ENCODE results near the gene BAHD1. TPM values are rescaled to one million over a fixed set of nuclear protein-coding genes. Genes with fewer than 3 reads are reported as not detected.

Gene BAHD1
- total and polyA plus RNA-seq, 2 experiments from 2014 or later = 11.2 to 40.1 TPM

GRCh38 chr15:40472171-40472727 is 31.5 kb downstream of the BAHD1 start:
- Mint-ChIP-seq H3K4me1 (peaks cover 37% of the 10 kb centered on the region), H3K27ac (no peak overlapping the region), H3K36me3 (ENCODE audit: low read depth) (peaks cover 9% of the 10 kb centered on the region), H3K9me3 (no peaks in the 10 kb centered on the region), H3K27me3 (ENCODE audit: insufficient read depth, low read depth, poor library complexity) (peaks cover 22% of the 10 kb centered on the region), H3K4me3 (peak overlapping the region; percentile 84)
- no peak for TF ChIP-seq EZH2 (IDR thresholded peaks at IDR 0.05; ENCODE audit: low read depth, unreplicated experiment)
- TF ChIP-seq, protein P1, sequence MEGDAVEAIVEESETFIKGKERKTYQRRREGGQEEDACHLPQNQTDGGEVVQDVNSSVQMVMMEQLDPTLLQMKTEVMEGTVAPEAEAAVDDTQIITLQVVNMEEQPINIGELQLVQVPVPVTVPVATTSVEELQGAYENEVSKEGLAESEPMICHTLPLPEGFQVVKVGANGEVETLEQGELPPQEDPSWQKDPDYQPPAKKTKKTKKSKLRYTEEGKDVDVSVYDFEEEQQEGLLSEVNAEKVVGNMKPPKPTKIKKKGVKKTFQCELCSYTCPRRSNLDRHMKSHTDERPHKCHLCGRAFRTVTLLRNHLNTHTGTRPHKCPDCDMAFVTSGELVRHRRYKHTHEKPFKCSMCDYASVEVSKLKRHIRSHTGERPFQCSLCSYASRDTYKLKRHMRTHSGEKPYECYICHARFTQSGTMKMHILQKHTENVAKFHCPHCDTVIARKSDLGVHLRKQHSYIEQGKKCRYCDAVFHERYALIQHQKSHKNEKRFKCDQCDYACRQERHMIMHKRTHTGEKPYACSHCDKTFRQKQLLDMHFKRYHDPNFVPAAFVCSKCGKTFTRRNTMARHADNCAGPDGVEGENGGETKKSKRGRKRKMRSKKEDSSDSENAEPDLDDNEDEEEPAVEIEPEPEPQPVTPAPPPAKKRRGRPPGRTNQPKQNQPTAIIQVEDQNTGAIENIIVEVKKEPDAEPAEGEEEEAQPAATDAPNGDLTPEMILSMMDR (conservative IDR thresholded peaks at IDR 0.05; ENCODE audit: low read depth in 2 of 2) = no peak
- no peak for TF ChIP-seq CREB1 (CRISPR knock-in tag; IDR thresholded peaks at IDR 0.05; ENCODE audit: low read depth)
- no peak for TF ChIP-seq ZNF114 (CRISPR knock-in tag; IDR thresholded peaks at IDR 0.05)
- no peak for TF ChIP-seq EZH2phosphoT487 (IDR thresholded peaks at IDR 0.05; ENCODE audit: unreplicated experiment)
- no peak for TF ChIP-seq POLR2AphosphoS5 (IDR thresholded peaks at IDR 0.05; ENCODE audit: low read depth)
- no peak for TF ChIP-seq ZNF331 (CRISPR knock-in tag; IDR thresholded peaks at IDR 0.05; ENCODE audit: low read depth)
- no peak for TF ChIP-seq NANOG (IDR thresholded peaks at IDR 0.05; ENCODE audit: borderline replicate concordance)
- TF ChIP-seq, protein P2, sequence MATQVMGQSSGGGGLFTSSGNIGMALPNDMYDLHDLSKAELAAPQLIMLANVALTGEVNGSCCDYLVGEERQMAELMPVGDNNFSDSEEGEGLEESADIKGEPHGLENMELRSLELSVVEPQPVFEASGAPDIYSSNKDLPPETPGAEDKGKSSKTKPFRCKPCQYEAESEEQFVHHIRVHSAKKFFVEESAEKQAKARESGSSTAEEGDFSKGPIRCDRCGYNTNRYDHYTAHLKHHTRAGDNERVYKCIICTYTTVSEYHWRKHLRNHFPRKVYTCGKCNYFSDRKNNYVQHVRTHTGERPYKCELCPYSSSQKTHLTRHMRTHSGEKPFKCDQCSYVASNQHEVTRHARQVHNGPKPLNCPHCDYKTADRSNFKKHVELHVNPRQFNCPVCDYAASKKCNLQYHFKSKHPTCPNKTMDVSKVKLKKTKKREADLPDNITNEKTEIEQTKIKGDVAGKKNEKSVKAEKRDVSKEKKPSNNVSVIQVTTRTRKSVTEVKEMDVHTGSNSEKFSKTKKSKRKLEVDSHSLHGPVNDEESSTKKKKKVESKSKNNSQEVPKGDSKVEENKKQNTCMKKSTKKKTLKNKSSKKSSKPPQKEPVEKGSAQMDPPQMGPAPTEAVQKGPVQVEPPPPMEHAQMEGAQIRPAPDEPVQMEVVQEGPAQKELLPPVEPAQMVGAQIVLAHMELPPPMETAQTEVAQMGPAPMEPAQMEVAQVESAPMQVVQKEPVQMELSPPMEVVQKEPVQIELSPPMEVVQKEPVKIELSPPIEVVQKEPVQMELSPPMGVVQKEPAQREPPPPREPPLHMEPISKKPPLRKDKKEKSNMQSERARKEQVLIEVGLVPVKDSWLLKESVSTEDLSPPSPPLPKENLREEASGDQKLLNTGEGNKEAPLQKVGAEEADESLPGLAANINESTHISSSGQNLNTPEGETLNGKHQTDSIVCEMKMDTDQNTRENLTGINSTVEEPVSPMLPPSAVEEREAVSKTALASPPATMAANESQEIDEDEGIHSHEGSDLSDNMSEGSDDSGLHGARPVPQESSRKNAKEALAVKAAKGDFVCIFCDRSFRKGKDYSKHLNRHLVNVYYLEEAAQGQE (IDR thresholded peaks at IDR 0.05; ENCODE audit: unreplicated experiment) = no peak
- TF ChIP-seq, protein P3, sequence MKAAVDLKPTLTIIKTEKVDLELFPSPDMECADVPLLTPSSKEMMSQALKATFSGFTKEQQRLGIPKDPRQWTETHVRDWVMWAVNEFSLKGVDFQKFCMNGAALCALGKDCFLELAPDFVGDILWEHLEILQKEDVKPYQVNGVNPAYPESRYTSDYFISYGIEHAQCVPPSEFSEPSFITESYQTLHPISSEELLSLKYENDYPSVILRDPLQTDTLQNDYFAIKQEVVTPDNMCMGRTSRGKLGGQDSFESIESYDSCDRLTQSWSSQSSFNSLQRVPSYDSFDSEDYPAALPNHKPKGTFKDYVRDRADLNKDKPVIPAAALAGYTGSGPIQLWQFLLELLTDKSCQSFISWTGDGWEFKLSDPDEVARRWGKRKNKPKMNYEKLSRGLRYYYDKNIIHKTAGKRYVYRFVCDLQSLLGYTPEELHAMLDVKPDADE (IDR thresholded peaks at IDR 0.05) = no peak
- TF ChIP-seq ZNF462 (CRISPR knock-in tag; IDR thresholded peaks at IDR 0.05) = no peak
- no peak for TF ChIP-seq STAT1 (IDR thresholded peaks at IDR 0.05; ENCODE audit: unreplicated experiment)
- H3K4me3 ChIP-seq = peak overlapping the region; percentile 81
- H3K79me2 ChIP-seq (replicated peaks; ENCODE audit: insufficient read depth) = no peaks in the 10 kb centered on the region
- no peak for ATAC-seq
- no peak overlapping the region for H3K27ac ChIP-seq (ENCODE audit: low read depth)
- no peaks in the 10 kb centered on the region for H3K9me2 ChIP-seq (ENCODE audit: insufficient read depth)
- peaks cover 18% of the 10 kb centered on the region for H3K4me1 ChIP-seq (ENCODE audit: insufficient read depth)
- H3K36me3 ChIP-seq (ENCODE audit: insufficient read depth) = no peaks in the 10 kb centered on the region
- H3K27me3 ChIP-seq (ENCODE audit: insufficient read depth) = no peaks in the 10 kb centered on the region
- DNase-seq (ENCODE audit: low spot score) = no peak
- peak overlapping the region; percentile 98 for H3K4me2 ChIP-seq
- peaks cover 7% of the 10 kb centered on the region; the same call in 1 of the 2 replicates for H4K20me1 ChIP-seq (replicated peaks; ENCODE audit: insufficient read depth)
- no peak overlapping the region for H2AFZ ChIP-seq
- H3F3A ChIP-seq (replicated peaks; ENCODE audit: low read depth) = peaks cover 15% of the 10 kb centered on the region

Measured in GM23338 (cell line).